Skeletal muscle satellite cell (primary cell): ENCODE results near the gene NAA25.
A peak's percentile ranks its signal among the peaks of the same experiment; 100 is the strongest.
"Not testable (repeated sequence)": the region's sequence is repeated elsewhere in the genome, so short reads cannot be mapped to it uniquely, and the experiment has no call there.

Experiments
- H3K27me3 ChIP-seq: 2 replicates; pipeline ENCODE4 v1.7.0; 2013; ENCODE audit warnings: low read length; ENCODE audit not compliant: control insufficient read depth, insufficient read depth
- H3K36me3 ChIP-seq: 2 replicates; pipeline ENCODE4 v1.7.0; 2013; ENCODE audit warnings: mild to moderate bottlenecking, control low read depth, low read length; ENCODE audit not compliant: insufficient read depth
- H3K4me1 ChIP-seq: 2 replicates; pipeline ENCODE4 v1.7.0; 2013; ENCODE audit warnings: low read length; ENCODE audit not compliant: control insufficient read depth, insufficient read depth
- H3K4me2 ChIP-seq: 2 replicates; pipeline ENCODE4 v1.7.0; 2013; ENCODE audit warnings: mild to moderate bottlenecking, low read length
- H3K4me3 ChIP-seq: 2 replicates; pipeline ENCODE4 v1.7.0; 2013; ENCODE audit warnings: low read length
- H3K9ac ChIP-seq: 2 replicates; pipeline ENCODE4 v1.7.0; 2013; ENCODE audit warnings: mild to moderate bottlenecking, low read depth, low read length, moderate library complexity
- H3K9me3 ChIP-seq: replicated peaks from 2 replicates; pipeline ENCODE4 v1.7.0; 2013; ENCODE audit warnings: mild to moderate bottlenecking, control low read depth, low read length

NAA25 gene

GRCh38 chr12:112112409-112113133 is 4.0 kb upstream of the NAA25 start:
- Histone ChIP-seq H3K4me2 (no peak overlapping the region), H3K9ac (no peak overlapping the region), H3K4me1 (peaks cover 14% of the 10 kb centered on the region), H3K27me3 (no peaks in the 10 kb centered on the region), H3K4me3 (no peak overlapping the region), H3K36me3 (no peaks in the 10 kb centered on the region), H3K9me3 (no peaks in the 10 kb centered on the region)

DNA sequence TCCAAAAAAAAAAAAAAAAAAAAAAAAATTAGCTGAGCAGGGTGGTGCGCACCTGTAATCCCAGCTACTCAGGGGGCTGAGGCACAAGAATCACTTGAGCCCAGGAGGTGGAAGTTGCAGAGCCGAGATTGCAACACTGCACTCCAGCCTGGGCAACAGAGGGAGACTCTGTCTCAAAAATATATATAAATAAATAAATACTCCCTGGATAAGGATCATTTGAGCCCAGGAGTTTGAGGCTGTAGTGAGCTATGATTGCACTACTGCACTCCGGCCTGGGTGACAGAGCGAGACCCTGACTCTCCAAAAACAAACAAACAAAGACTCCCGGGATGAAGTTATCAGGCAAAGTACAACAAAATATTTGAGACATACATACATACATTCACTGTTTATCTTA is 3.3 kb upstream of the NAA25 start:
- Histone ChIP-seq H3K4me2 (no peak overlapping the region), H3K9ac (no peak overlapping the region), H3K27me3 (no peaks in the 10 kb centered on the region), H3K4me1 (peaks cover 17% of the 10 kb centered on the region), H3K9me3 (no peaks in the 10 kb centered on the region), H3K36me3 (no peaks in the 10 kb centered on the region), H3K4me3 (no peak overlapping the region)

GRCh38 chr12:112110787-112111662 is 2.4 kb upstream of the NAA25 start:
- not testable (repeated sequence) for H3K9ac ChIP-seq, H3K27me3 ChIP-seq, H3K4me2 ChIP-seq, H3K9me3 ChIP-seq, H3K4me3 ChIP-seq, H3K36me3 ChIP-seq
- peaks cover 18% of the 10 kb centered on the region for H3K4me1 ChIP-seq

DNA sequence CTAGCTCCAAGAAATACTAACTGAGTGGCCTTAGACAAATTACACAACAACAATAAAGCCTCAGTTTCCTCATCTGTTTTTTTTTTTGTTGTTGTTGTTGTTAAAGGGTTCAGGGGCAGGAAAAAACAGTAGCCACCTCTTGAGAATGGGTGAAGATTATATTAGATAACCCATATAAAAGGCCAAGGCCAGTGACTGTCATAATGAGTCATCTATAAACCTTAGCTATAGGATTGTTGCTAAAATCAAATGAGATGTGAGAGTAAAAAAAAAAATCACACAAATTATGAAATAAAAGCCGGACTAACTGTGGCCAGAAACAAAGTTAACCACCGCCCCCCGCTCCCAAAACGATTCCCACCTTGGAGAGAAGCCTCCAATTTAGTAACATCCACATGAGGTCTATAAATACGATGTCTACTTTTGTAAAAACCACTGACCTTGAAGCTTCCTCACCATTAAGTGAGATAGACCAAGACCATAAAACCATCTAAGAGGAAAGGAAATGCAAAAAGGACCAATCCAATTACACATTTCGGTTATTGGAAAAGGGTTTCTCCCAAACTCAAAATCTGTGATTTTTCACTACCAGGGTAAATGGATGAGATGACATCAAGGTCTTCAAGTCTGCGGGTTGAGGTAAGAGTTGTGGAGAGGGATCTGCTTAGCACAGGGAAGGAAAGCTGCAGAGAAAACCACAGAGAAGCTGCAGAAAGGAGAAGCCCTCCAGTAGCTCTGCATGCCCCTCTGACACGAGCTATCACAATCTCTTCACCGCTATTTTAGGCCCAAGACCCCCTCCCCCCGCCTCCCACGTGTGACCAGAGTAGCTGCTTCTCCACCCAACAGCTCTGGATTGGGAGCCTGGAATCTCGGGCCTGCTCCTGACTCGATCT is 1.0 kb downstream of the NAA25 start:
- Histone ChIP-seq H3K4me1 (peaks cover 30% of the 10 kb centered on the region), H3K36me3 (peaks cover 9% of the 10 kb centered on the region), H3K9ac (peak overlapping the region; percentile 93), H3K4me3 (peak overlapping the region; percentile 82), H3K4me2 (peak overlapping the region; percentile 89), H3K9me3 (no peaks in the 10 kb centered on the region), H3K27me3 (no peaks in the 10 kb centered on the region)

DNA sequence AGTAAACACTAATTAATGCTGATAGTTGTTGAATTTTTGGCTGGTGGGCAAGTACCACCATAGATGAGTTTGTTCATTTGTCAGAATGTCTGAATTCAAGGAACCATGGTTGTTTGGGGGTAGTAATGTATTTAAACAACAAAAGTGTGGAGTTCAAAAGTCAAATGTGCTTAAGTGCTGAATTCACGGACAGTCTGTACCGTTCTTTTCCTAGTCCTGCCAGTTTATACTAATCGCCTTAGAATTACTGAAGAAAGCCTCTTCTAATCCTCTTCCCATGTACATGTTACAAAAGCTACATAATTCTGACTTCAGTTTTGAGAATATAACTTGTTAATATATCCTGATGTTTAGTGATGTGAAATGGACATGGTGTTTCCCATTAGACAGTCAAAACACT is 2.7 kb downstream of the NAA25 start:
- Histone ChIP-seq H3K4me1 (peaks cover 30% of the 10 kb centered on the region), H3K4me3 (no peak overlapping the region), H3K9ac (no peak overlapping the region), H3K9me3 (no peaks in the 10 kb centered on the region), H3K36me3 (peaks cover 13% of the 10 kb centered on the region), H3K27me3 (no peaks in the 10 kb centered on the region), H3K4me2 (peak overlapping the region; percentile 16)

- no peaks in the 10 kb centered on the region for H3K27me3 ChIP-seq
- no peak overlapping the region for H3K4me2 ChIP-seq
- H3K9ac ChIP-seq, result no peak overlapping the region
- peaks cover 27% of the 10 kb centered on the region for H3K4me1 ChIP-seq
- H3K4me3 ChIP-seq, result no peak overlapping the region
- H3K9me3 ChIP-seq, result no peaks in the 10 kb centered on the region
- peaks cover 15% of the 10 kb centered on the region for H3K36me3 ChIP-seq
Observed at GRCh38 chr12:112103758-112104503, 4.7 kb downstream of the NAA25 start.

- peaks cover 24% of the 10 kb centered on the region for H3K36me3 ChIP-seq
Observed at GRCh38 chr12:112102746-112103145, 5.8 kb downstream of the NAA25 start.

DNA sequence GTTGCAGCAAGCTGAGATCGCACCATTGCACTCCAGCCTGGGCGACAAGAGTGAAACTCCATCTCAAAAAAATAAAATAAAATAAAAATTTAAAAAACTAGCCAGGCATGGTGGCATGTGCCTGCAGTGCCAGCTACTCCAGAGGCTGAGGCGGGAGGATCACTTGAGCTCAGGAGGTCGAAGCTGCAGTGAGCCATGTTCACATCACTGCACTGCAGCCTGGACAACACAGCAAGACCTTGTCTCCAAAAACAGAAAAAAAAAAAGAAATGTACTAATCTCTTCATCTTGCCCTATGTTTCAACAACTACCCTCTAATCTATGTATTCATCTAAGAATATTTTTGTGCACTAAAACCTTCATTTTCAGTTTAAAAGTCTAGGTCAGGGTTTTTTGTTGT is 6.5 kb downstream of the NAA25 start:
- H3K36me3 ChIP-seq, result peaks cover 24% of the 10 kb centered on the region
- H3K27me3 ChIP-seq, result no peaks in the 10 kb centered on the region
- no peak overlapping the region for H3K4me2 ChIP-seq
- no peak overlapping the region for H3K9ac ChIP-seq
- H3K4me1 ChIP-seq, result peaks cover 29% of the 10 kb centered on the region
- no peaks in the 10 kb centered on the region for H3K9me3 ChIP-seq
- H3K4me3 ChIP-seq, result no peak overlapping the region

More at GRCh38 chr12:112102746-112103145, 5.8 kb downstream of the NAA25 start:
- H3K4me2 ChIP-seq, H3K27me3 ChIP-seq, H3K9ac ChIP-seq, H3K4me3 ChIP-seq, H3K9me3 ChIP-seq: not testable (repeated sequence)
- peaks cover 28% of the 10 kb centered on the region for H3K4me1 ChIP-seq

DNA sequence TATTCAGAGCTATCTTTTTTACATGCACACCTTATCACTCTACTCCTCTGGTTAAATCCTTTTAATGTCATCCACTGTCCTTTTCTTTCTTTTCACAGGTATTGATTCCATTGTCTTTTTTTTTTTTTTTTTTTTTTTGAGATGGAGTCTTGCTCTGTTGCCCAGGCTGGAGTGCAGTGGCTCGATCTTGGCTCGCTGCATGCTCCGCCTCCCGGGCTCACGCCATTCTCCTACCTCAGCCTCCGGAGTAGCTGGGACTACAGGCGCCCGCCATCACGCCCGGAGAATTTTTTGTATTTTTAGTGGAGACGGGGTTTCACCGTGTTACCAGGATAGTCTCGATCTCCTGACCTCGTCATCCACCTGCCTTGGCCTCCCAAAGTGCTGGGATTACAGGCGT is 8.1 kb downstream of the NAA25 start:
- Histone ChIP-seq H3K36me3 (peaks cover 22% of the 10 kb centered on the region), H3K4me1 (peaks cover 28% of the 10 kb centered on the region)
- not testable (repeated sequence) for H3K4me2 ChIP-seq

DNA sequence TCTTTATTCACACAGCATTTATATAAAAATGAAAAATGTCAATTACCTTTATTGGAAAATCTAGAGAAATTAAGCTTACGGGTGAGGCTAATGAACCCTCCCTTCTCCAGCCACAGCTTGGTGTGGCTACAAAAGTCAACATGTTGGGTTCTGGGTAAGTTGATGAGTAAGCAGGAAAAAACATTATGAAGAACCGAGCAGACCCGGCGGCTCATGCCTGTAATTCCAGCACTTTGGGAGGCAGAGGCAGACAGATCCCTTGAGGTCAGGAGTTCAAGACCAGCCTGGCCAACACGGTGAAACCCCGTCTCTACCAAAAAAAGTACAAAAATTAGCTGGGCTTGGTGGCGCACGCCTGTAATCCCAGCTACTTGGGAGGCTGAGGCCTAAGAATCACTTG is 10.9 kb downstream of the NAA25 start:
- Histone ChIP-seq H3K4me2 (no peak overlapping the region), H3K27me3 (no peaks in the 10 kb centered on the region), H3K4me1 (peaks cover 23% of the 10 kb centered on the region), H3K9ac (no peak overlapping the region), H3K4me3 (no peak overlapping the region), H3K9me3 (no peaks in the 10 kb centered on the region), H3K36me3 (peaks cover 27% of the 10 kb centered on the region)

More for the DNA sequence above, 8.1 kb downstream of the NAA25 start:
- H3K9ac ChIP-seq, H3K4me3 ChIP-seq, H3K27me3 ChIP-seq, H3K9me3 ChIP-seq: not testable (repeated sequence)
